ENCODE data around the gene CBFA2T3.
A peak's percentile ranks its signal among the peaks of the same experiment; 100 is the strongest.

The CBFA2T3 gene

DNA sequence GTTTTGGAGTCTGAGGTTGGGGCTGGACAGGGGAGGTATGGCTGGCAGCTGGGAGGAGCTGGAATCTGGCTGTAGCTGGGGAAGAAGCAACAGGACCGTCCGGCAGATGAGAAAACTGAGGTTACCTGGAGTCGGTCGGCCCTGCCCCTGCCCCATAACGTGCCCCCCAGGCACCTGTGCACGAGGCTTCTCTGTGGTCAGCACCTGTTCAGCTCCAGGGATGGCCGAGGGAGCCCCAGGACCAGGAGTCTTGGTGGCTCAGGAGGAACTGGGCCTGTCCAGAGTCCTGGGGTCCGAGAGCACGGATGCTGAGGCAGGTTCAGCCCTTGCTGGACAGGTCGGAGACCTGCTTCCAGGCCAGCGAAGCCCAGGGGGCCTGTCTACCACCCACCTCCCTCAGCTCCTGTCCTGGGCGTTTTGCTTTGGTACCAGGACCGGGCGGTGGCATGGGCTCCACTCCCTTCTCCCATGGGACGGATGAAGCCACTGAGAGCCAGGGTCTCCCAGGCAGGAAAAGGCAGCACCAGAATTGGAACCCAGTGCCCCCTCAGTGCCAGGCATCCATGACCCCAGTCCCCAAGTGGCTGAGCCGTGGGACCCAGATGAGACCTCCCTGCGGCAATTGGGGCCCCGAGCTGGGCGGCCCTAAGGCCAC lies 17.1 kb upstream of the CBFA2T3 start:
- Histone ChIP-seq H3K4me2 (ENCODE audit: low read depth, low read length, poor library complexity, severe bottlenecking) (peak overlapping the region; percentile 50), H3K79me2 (ENCODE audit: insufficient read depth, low read length) (no peaks in the 10 kb centered on the region), H3K36me3 (ENCODE audit: insufficient read depth, low read length) (no peaks in the 10 kb centered on the region), H2AFZ (ENCODE audit: low read length) (no peak overlapping the region), H3K4me1 (ENCODE audit: insufficient read depth, low read length, poor library complexity, severe bottlenecking) (peaks cover 8% of the 10 kb centered on the region), H3F3A (ENCODE audit: low read depth) (no peaks in the 10 kb centered on the region), H3K9me2 (replicated peaks; ENCODE audit: low read depth, low read length) (no peaks in the 10 kb centered on the region), H3K9me3 (ENCODE audit: insufficient read depth, low read depth, low read length) (peaks cover 3% of the 10 kb centered on the region; the same call in 1 of the 2 replicates), H3K4me3 (ENCODE audit: low read length, poor library complexity, severe bottlenecking) (no peak overlapping the region), H4K20me1 (ENCODE audit: insufficient read depth, low read length, poor library complexity, severe bottlenecking) (no peaks in the 10 kb centered on the region), H3K27me3 (ENCODE audit: insufficient read depth, low read length, poor library complexity, severe bottlenecking) (no peaks in the 10 kb centered on the region), H3K9ac (ENCODE audit: low read depth, low read length, poor library complexity, severe bottlenecking) (no peak overlapping the region)
- TF ChIP-seq, protein P1, sequence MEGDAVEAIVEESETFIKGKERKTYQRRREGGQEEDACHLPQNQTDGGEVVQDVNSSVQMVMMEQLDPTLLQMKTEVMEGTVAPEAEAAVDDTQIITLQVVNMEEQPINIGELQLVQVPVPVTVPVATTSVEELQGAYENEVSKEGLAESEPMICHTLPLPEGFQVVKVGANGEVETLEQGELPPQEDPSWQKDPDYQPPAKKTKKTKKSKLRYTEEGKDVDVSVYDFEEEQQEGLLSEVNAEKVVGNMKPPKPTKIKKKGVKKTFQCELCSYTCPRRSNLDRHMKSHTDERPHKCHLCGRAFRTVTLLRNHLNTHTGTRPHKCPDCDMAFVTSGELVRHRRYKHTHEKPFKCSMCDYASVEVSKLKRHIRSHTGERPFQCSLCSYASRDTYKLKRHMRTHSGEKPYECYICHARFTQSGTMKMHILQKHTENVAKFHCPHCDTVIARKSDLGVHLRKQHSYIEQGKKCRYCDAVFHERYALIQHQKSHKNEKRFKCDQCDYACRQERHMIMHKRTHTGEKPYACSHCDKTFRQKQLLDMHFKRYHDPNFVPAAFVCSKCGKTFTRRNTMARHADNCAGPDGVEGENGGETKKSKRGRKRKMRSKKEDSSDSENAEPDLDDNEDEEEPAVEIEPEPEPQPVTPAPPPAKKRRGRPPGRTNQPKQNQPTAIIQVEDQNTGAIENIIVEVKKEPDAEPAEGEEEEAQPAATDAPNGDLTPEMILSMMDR (conservative IDR thresholded peaks at IDR 0.05; ENCODE audit: low read length), result no peak
- no peak for TF ChIP-seq EZH2phosphoT487 (IDR thresholded peaks at IDR 0.05; ENCODE audit: borderline replicate concordance)

GRCh38 chr16:88993166-88993761 lies 16.3 kb upstream of the CBFA2T3 start:
- Histone ChIP-seq H2AFZ (ENCODE audit: low read length) (no peak overlapping the region), H3K4me3 (ENCODE audit: low read length, poor library complexity, severe bottlenecking) (peak overlapping the region; percentile 33)

DNA sequence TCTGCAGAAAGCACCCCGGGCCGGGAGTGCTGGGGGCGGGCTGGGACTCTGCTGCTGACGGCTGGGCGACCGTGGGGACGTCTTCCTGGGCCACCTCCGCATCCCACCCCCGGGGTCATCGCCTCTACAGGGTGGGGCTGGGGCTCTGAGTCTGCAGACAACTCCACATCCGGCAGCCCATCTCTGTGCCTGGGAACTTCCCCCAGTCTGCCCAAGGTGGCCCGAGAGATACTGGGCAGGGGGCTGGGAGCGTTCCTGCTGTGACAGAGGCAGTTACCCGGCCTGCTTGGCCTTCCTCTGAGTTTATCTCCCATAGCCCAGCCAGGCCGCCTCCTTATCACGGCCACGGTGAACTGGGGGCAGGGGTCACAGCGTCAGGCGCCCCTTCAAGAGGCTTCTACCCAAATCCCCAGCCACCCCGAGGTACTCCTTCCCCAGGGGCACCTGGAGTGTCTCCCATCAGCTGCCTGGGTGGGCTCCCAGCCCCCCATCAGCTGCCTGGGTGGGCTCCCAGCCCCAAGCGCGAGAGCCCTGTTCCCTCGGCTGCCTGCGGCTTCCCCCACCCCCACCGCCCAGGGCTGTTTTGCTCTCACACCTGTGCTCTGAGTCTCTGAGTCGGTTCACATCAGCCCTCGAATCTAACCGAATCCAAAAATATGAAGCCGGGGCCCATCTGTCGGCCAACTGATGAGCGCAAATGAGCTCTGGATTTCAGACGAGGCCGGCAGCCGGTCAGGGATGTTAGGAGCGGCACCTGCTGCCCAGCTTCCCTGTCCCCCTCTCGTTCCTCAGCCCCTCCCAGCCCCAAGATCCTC lies 15.6 kb upstream of the CBFA2T3 start:
- Histone ChIP-seq H2AFZ (ENCODE audit: low read length) (no peak overlapping the region), H3F3A (ENCODE audit: low read depth) (no peaks in the 10 kb centered on the region), H4K20me1 (ENCODE audit: insufficient read depth, low read length, poor library complexity, severe bottlenecking) (no peaks in the 10 kb centered on the region), H3K79me2 (ENCODE audit: insufficient read depth, low read length) (no peaks in the 10 kb centered on the region), H3K9me2 (replicated peaks; ENCODE audit: low read depth, low read length) (no peaks in the 10 kb centered on the region), H3K27me3 (ENCODE audit: insufficient read depth, low read length, poor library complexity, severe bottlenecking) (no peaks in the 10 kb centered on the region), H3K4me2 (ENCODE audit: low read depth, low read length, poor library complexity, severe bottlenecking) (peak overlapping the region; percentile 41), H3K4me1 (ENCODE audit: insufficient read depth, low read length, poor library complexity, severe bottlenecking) (peaks cover 8% of the 10 kb centered on the region), H3K4me3 (ENCODE audit: low read length, poor library complexity, severe bottlenecking) (peak overlapping the region; percentile 33), H3K36me3 (ENCODE audit: insufficient read depth, low read length) (no peaks in the 10 kb centered on the region), H3K9ac (ENCODE audit: low read depth, low read length, poor library complexity, severe bottlenecking) (peak overlapping the region; percentile 69), H3K9me3 (ENCODE audit: insufficient read depth, low read depth, low read length) (no peaks in the 10 kb centered on the region; the same call in 1 of the 2 replicates)
- no peak for TF ChIP-seq EZH2phosphoT487 (IDR thresholded peaks at IDR 0.05; ENCODE audit: borderline replicate concordance)
- TF ChIP-seq, protein P1 (conservative IDR thresholded peaks at IDR 0.05; ENCODE audit: low read length), result no peak

More at GRCh38 chr16:88993166-88993761, 16.3 kb upstream of the CBFA2T3 start:
- no peaks in the 10 kb centered on the region for H4K20me1 ChIP-seq (ENCODE audit: insufficient read depth, low read length, poor library complexity, severe bottlenecking)
- no peaks in the 10 kb centered on the region for H3K27me3 ChIP-seq (ENCODE audit: insufficient read depth, low read length, poor library complexity, severe bottlenecking)
- H3K4me1 ChIP-seq (ENCODE audit: insufficient read depth, low read length, poor library complexity, severe bottlenecking), result peaks cover 8% of the 10 kb centered on the region
- H3K9me2 ChIP-seq (replicated peaks; ENCODE audit: low read depth, low read length), result no peaks in the 10 kb centered on the region
- H3K9ac ChIP-seq (ENCODE audit: low read depth, low read length, poor library complexity, severe bottlenecking), result peak overlapping the region; percentile 69
- peak overlapping the region; percentile 41 for H3K4me2 ChIP-seq (ENCODE audit: low read depth, low read length, poor library complexity, severe bottlenecking)
- H3K36me3 ChIP-seq (ENCODE audit: insufficient read depth, low read length), result no peaks in the 10 kb centered on the region
- H3K79me2 ChIP-seq (ENCODE audit: insufficient read depth, low read length), result no peaks in the 10 kb centered on the region
- peaks cover 2% of the 10 kb centered on the region; the same call in 1 of the 2 replicates for H3K9me3 ChIP-seq (ENCODE audit: insufficient read depth, low read depth, low read length)
- TF ChIP-seq, protein P1 (conservative IDR thresholded peaks at IDR 0.05; ENCODE audit: low read length), result no peak
- no peak for TF ChIP-seq EZH2phosphoT487 (IDR thresholded peaks at IDR 0.05; ENCODE audit: borderline replicate concordance)
- H3F3A ChIP-seq (ENCODE audit: low read depth), result no peaks in the 10 kb centered on the region

All from Loucy (cell line).